ENCODE measurements around the gene CRY1.

The CRY1 gene

DNA sequence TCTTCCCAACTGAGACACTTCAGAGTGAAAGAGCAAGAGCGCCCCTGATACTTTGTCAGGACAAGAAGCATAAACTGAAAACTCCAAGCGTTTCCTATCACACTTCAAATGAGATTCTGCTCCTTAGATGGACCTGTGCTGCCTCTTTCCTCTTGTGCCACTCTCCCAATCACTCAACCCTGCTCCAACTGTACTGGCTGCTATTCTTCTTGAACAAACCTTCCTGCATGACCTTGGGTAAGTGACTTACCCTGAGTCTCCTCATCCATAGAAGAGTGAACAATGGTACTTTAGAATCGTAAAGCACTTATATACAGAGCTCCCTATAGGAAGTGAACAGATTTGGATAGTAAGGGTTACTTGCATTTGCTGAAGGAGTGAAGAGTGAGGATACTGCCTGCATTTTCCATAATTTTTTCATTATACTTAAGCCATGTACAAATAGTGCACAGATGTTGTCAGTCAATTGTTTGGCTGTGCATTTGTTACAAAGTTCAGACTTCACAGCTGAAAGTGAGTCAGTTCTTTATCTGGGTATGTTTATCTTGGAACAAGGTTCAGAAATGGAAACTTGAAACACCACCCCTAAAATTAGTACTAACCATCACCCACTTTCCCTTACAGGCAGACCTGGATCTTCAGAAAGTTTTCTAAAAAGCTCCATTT lies 117.2 kb downstream of the CRY1 start:
- H3K4me3 ChIP-seq (ENCODE audit: low read length) = no peak overlapping the region
- peaks cover 26% of the 10 kb centered on the region for H3K4me1 ChIP-seq (ENCODE audit: control insufficient read depth, insufficient read depth, low read length)
- no peaks in the 10 kb centered on the region for H3K9me3 ChIP-seq (replicated peaks; ENCODE audit: low read length)
- H3K4me2 ChIP-seq (ENCODE audit: low read length) = no peak overlapping the region
- H3K36me3 ChIP-seq (ENCODE audit: insufficient read depth, low read length) = peaks cover 46% of the 10 kb centered on the region
- no peaks in the 10 kb centered on the region for H3K27me3 ChIP-seq (ENCODE audit: control insufficient read depth, insufficient read depth, low read length)
- H3K9ac ChIP-seq (ENCODE audit: low read depth, low read length) = no peak overlapping the region

DNA sequence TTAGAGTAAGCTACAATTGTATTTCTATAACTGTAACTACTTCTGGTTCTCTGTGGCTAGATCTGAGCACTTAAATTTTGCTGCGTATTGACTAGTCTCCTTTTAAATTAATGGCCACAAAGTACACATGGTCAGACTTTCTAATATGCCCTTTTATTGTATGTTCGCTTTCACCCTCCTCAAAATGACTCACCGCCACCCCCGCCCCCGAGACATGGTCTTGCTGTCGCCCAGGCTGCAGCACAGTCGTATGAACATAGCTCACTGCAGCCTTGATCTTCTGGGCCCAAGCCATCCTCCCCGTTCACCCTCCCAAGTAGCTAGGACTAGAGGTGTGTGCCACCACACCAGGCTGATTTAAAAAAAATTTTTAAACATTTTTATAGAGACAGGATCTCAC lies 118.3 kb downstream of the CRY1 start:
- Histone ChIP-seq H3K4me1 (ENCODE audit: control insufficient read depth, insufficient read depth, low read length) (peaks cover 26% of the 10 kb centered on the region), H3K4me2 (ENCODE audit: low read length) (no peak overlapping the region), H3K4me3 (ENCODE audit: low read length) (no peak overlapping the region), H3K9me3 (replicated peaks; ENCODE audit: low read length) (no peaks in the 10 kb centered on the region), H3K36me3 (ENCODE audit: insufficient read depth, low read length) (peaks cover 55% of the 10 kb centered on the region), H3K27me3 (ENCODE audit: control insufficient read depth, insufficient read depth, low read length) (no peaks in the 10 kb centered on the region), H3K9ac (ENCODE audit: low read depth, low read length) (no peak overlapping the region)

DNA sequence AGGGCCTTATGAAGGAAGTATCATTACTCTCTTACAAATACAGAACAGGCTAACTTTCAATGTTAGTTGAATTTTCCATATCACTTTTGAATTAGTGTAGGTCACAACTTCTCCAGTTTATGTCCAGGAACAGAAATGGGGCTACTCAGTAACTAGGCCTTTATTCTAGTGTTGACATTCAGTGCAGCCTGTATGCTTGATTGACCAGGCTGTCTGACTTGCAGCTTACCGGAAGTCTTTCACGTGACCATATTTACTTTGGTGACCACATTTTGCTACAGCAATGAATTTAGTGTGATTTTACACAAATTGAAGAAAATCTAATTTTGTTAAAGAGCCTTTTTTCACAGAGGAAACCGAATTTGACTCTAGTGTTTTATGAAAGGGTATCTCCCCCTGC lies 118.8 kb downstream of the CRY1 start:
- Histone ChIP-seq H3K4me3 (ENCODE audit: low read length) (no peak overlapping the region), H3K27me3 (ENCODE audit: control insufficient read depth, insufficient read depth, low read length) (no peaks in the 10 kb centered on the region), H3K4me1 (ENCODE audit: control insufficient read depth, insufficient read depth, low read length) (peaks cover 26% of the 10 kb centered on the region), H3K4me2 (ENCODE audit: low read length) (no peak overlapping the region), H3K9ac (ENCODE audit: low read depth, low read length) (no peak overlapping the region), H3K9me3 (replicated peaks; ENCODE audit: low read length) (no peaks in the 10 kb centered on the region), H3K36me3 (ENCODE audit: insufficient read depth, low read length) (peaks cover 59% of the 10 kb centered on the region)

DNA sequence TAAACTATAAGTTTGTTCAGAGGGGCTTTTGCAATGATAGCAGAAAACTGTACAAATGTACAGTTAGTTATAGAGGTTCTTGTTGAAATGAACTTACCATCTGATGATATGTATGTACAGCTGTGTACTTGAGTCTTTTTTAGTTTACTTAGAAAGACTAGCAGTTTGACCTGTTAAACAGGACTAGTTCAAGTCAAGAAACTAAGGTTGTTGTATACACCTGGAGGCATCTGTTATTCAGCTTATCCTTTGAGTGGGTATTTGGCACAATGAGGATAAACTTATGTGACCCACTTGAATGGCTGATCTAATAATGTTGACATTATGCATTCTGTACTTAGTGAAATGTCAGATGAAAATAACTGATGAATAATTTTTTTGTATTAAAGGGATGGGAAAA lies 119.8 kb downstream of the CRY1 start:
- Histone ChIP-seq H3K36me3 (ENCODE audit: insufficient read depth, low read length) (peaks cover 65% of the 10 kb centered on the region), H3K9ac (ENCODE audit: low read depth, low read length) (no peak overlapping the region), H3K4me3 (ENCODE audit: low read length) (no peak overlapping the region), H3K9me3 (replicated peaks; ENCODE audit: low read length) (no peaks in the 10 kb centered on the region), H3K4me1 (ENCODE audit: control insufficient read depth, insufficient read depth, low read length) (peaks cover 25% of the 10 kb centered on the region), H3K4me2 (ENCODE audit: low read length) (no peak overlapping the region), H3K27me3 (ENCODE audit: control insufficient read depth, insufficient read depth, low read length) (no peaks in the 10 kb centered on the region)

DNA sequence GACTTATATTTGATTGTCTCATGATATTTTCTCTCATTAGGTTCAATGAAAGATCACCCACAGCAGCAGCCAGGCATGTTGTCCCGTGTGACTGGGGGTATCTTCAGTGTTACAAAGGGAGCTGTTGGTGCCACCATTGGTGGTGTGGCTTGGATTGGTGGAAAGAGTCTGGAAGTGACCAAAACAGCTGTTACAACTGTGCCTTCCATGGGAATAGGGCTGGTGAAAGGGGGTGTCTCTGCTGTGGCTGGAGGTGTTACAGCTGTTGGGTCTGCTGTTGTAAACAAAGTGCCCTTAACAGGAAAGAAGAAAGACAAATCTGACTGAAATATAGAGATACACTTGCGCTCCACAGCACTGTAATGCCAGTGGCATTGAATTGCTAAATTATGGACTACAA lies 122.3 kb downstream of the CRY1 start:
- no peaks in the 10 kb centered on the region for H3K27me3 ChIP-seq (ENCODE audit: control insufficient read depth, insufficient read depth, low read length)
- no peaks in the 10 kb centered on the region for H3K9me3 ChIP-seq (replicated peaks; ENCODE audit: low read length)
- H3K4me3 ChIP-seq (ENCODE audit: low read length) = no peak overlapping the region
- H3K36me3 ChIP-seq (ENCODE audit: insufficient read depth, low read length) = peaks cover 81% of the 10 kb centered on the region
- H3K9ac ChIP-seq (ENCODE audit: low read depth, low read length) = no peak overlapping the region
- no peak overlapping the region for H3K4me2 ChIP-seq (ENCODE audit: low read length)
- H3K4me1 ChIP-seq (ENCODE audit: control insufficient read depth, insufficient read depth, low read length) = peaks cover 13% of the 10 kb centered on the region

DNA sequence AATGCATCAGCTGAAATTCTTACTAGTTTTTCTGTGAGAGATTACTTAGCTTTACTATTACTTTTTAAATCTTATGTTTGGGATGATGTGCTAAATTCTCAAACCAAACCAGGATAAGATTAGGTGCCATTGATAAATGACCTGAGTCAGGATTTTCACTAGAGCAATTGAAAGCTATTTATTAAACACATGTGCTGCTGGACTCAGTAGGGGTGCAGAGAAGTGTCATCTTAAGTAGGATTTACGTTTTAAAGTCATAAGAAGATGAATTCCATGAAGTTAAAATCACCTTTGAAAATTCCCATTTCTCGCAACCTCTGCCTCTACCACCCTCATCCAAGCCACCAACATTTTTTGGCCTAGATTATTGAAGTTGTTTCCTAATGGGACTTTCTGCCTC lies 128.8 kb downstream of the CRY1 start:
- Histone ChIP-seq H3K4me1 (ENCODE audit: control insufficient read depth, insufficient read depth, low read length) (no peaks in the 10 kb centered on the region), H3K36me3 (ENCODE audit: insufficient read depth, low read length) (peaks cover 74% of the 10 kb centered on the region), H3K9ac (ENCODE audit: low read depth, low read length) (no peak overlapping the region), H3K4me3 (ENCODE audit: low read length) (no peak overlapping the region), H3K9me3 (replicated peaks; ENCODE audit: low read length) (no peaks in the 10 kb centered on the region), H3K27me3 (ENCODE audit: control insufficient read depth, insufficient read depth, low read length) (no peaks in the 10 kb centered on the region), H3K4me2 (ENCODE audit: low read length) (no peak overlapping the region)

DNA sequence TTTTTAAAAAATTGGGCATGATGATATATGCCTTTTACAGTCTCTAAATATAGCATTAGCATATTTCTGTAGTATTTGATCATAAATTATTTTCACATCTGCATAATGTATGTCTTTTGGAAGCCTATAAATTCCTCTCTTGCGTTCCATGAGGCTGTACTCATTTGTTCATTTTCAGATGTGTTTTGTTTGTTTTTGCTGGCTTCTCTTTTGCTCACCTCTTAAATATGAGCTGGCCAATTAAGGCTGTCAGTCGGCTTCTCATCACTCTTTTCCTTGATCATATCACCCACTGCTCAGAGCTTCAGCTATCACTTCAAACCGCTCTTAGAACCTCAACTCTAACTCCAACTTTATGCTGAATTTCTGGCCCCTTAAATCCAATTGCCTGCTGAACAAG lies 131.1 kb downstream of the CRY1 start:
- Histone ChIP-seq H3K4me3 (ENCODE audit: low read length) (no peak overlapping the region), H3K4me1 (ENCODE audit: control insufficient read depth, insufficient read depth, low read length) (no peaks in the 10 kb centered on the region), H3K9ac (ENCODE audit: low read depth, low read length) (no peak overlapping the region), H3K4me2 (ENCODE audit: low read length) (no peak overlapping the region), H3K27me3 (ENCODE audit: control insufficient read depth, insufficient read depth, low read length) (no peaks in the 10 kb centered on the region), H3K36me3 (ENCODE audit: insufficient read depth, low read length) (peaks cover 56% of the 10 kb centered on the region), H3K9me3 (replicated peaks; ENCODE audit: low read length) (no peaks in the 10 kb centered on the region)

DNA sequence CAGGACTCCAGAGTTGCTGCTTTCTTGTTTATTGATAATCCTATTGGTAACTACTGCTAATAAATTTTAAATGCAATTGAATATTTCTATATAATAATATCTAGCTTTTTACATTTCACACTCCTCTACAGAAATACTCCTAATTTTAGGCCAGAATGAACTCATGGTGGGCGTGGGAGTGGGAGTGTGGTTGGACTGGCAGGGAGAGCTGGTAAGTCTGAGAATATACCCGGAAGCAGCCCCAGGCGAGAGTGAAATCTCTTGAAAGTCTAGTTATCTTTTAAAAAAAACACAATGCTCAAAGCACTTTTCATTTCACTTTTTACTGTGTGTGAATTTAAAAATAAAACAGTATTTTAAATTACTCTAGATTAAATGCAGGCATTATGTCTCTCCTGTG lies 132.9 kb downstream of the CRY1 start:
- Histone ChIP-seq H3K4me1 (ENCODE audit: control insufficient read depth, insufficient read depth, low read length) (no peaks in the 10 kb centered on the region), H3K9ac (ENCODE audit: low read depth, low read length) (no peak overlapping the region), H3K4me3 (ENCODE audit: low read length) (no peak overlapping the region), H3K27me3 (ENCODE audit: control insufficient read depth, insufficient read depth, low read length) (no peaks in the 10 kb centered on the region), H3K36me3 (ENCODE audit: insufficient read depth, low read length) (peaks cover 43% of the 10 kb centered on the region), H3K9me3 (replicated peaks; ENCODE audit: low read length) (no peaks in the 10 kb centered on the region), H3K4me2 (ENCODE audit: low read length) (no peak overlapping the region)

DNA sequence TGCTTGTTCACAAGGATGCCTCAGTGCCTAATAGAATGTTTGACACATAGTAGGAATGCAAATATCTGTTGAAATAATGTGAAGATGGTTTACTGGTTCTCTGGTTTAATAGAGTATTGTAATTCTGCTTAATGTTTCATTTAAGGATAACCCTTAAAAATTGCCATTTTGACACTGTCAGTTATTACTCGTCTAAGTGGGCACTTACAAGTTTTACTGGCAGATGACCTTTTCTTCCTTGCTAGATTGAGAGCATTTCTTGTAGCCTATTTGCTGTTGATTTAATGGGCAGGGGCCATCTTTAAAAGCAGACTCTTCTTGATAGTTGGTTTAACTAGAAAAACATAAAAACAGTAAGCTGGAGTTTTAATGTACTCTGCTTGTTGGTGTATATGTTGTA lies 135.8 kb downstream of the CRY1 start:
- H3K9ac ChIP-seq (ENCODE audit: low read depth, low read length) = peak overlapping the region; percentile 100
- H3K27me3 ChIP-seq (ENCODE audit: control insufficient read depth, insufficient read depth, low read length) = no peaks in the 10 kb centered on the region

DNA sequence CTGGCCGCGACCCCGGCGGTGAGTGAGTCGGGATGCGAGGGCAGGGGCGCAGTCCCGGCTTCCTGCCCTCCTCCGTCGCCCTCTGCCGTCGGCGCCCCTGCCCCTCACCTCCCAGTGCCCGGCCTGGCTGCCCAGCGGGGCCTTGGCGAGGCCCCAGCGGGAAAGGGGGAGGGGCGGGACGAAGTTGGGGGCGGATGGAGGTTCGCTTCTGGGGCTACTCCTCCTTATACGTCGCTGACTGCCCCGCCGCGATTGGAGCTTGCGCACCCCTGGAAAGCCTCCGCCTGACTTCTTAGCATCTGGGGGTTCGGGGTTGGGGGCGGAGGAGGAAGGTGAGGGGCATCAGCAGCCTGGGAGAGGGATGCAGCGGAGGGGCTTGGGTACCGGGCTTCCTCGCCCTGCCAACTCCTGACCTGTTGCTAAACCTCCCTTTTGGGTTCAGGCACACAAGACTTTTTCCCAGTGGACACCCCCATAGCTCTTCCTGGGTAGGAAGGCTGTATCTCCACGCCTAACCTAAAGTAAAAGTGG lies 137.2 kb downstream of the CRY1 start:
- H3K36me3 ChIP-seq (ENCODE audit: insufficient read depth, low read length) = peaks cover 10% of the 10 kb centered on the region
- H3K9me3 ChIP-seq (replicated peaks; ENCODE audit: low read length) = no peaks in the 10 kb centered on the region
- peak overlapping the region; percentile 100 for H3K9ac ChIP-seq (ENCODE audit: low read depth, low read length)
- H3K4me3 ChIP-seq (ENCODE audit: low read length) = peak overlapping the region; percentile 90
- no peaks in the 10 kb centered on the region for H3K27me3 ChIP-seq (ENCODE audit: control insufficient read depth, insufficient read depth, low read length)
- H3K4me1 ChIP-seq (ENCODE audit: control insufficient read depth, insufficient read depth, low read length) = peaks cover 16% of the 10 kb centered on the region
- peak overlapping the region; percentile 98 for H3K4me2 ChIP-seq (ENCODE audit: low read length)

More for the DNA sequence above, 135.8 kb downstream of the CRY1 start:
- H3K9me3 ChIP-seq (replicated peaks; ENCODE audit: low read length) = no peaks in the 10 kb centered on the region
- H3K36me3 ChIP-seq (ENCODE audit: insufficient read depth, low read length) = peaks cover 19% of the 10 kb centered on the region
- peak overlapping the region; percentile 90 for H3K4me3 ChIP-seq (ENCODE audit: low read length)
- H3K4me2 ChIP-seq (ENCODE audit: low read length) = peak overlapping the region; percentile 98
- H3K4me1 ChIP-seq (ENCODE audit: control insufficient read depth, insufficient read depth, low read length) = peaks cover 16% of the 10 kb centered on the region

DNA sequence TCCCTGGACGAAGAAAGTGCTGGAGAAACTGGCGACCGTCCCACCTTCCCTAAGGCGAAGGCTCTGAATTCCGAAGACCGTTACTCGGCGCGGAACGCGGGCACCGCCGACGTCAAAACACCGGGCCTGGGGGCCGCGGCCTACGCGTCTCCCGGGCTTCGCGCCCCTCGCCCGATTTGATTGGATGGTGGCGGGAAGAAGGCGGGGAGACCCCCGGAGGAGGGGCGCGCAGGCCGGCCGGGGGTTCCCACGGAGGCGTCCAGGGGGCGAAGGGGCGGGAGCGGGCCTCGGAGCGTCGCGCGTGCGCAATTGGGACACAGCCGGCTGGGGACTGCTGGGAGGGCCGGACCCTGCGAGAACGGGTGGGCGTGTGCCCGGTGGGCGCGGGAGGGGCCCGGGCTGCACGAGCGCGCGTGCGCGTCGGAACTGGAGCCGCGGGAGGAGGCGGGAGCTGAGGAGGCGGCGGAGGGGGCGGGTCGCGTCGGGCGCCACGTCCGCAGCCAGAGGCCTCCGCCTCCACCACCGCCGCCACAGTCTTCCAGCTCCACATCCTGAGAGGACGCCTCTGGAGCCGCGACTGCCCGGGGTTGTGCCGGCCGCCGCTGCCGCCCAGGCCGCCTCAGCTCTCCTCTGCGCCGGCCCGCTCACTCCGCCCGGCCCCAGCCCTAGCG lies 137.8 kb downstream of the CRY1 start, which contains the start of gene TMEM263:
TSS of gene TMEM263 (plus strand) at position 531 of the 671 bp plus-strand sequence. CDS start 11,210 bp downstream, outside the sequence.
- Histone ChIP-seq H3K4me1 (ENCODE audit: control insufficient read depth, insufficient read depth, low read length) (peaks cover 16% of the 10 kb centered on the region), H3K4me2 (ENCODE audit: low read length) (peak within 1 kb of the TSS; percentile 98), H3K4me3 (ENCODE audit: low read length) (peak within 1 kb of the TSS; percentile 90), H3K36me3 (ENCODE audit: insufficient read depth, low read length) (peaks cover 6% of the 10 kb centered on the region), H3K27me3 (ENCODE audit: control insufficient read depth, insufficient read depth, low read length) (no peaks in the 10 kb centered on the region), H3K9ac (ENCODE audit: low read depth, low read length) (peak within 1 kb of the TSS; percentile 100), H3K9me3 (replicated peaks; ENCODE audit: low read length) (no peaks in the 10 kb centered on the region)

All from skeletal muscle satellite cell (primary cell).